Breast epithelium (tissue), 4 donors: ENCODE data around the gene CCDC85C. TPM values are rescaled to one million over a fixed set of nuclear protein-coding genes. Genes with fewer than 3 reads are reported as not detected.

Source experiments
- DNase-seq, 2 donors: peaks; one replicate each; pipeline ENCODE4 v3.0.0-alpha.2; 2019; ENCODE audit warnings: low spot score in 2 of 2
- H3K27ac ChIP-seq, 2 donors: fragments of 200-600 bp; sonication (generic) in 1 of 2; one replicate each; pipeline ENCODE4 v1.5.1; 2016 to 2019; ENCODE audit warnings: mild to moderate bottlenecking in 1 of 2
- H3K27me3 ChIP-seq, 2 donors: fragments of 200-600 bp; sonication (generic) in 1 of 2; one replicate each; pipeline versions ENCODE4 v1.5.1 to v1.6.0; 2017 to 2019; ENCODE audit warnings: control low read depth in 1 of 2, mild to moderate bottlenecking in 1 of 2
- H3K36me3 ChIP-seq: fragments of 200-600 bp; one replicate; pipeline ENCODE4 v1.5.1; 2019
- H3K4me1 ChIP-seq, 2 donors: fragments of 200-600 bp; sonication (generic); one replicate each; pipeline ENCODE4 v1.5.1; 2016 to 2019; ENCODE audit warnings: control low read depth in 1 of 2
- H3K4me3 ChIP-seq, 3 donors: fragments of 200-600 bp; sonication (generic); 1 replicate in 2 of 3; 2 replicates in 1 of 3; pipeline ENCODE4 v1.5.1; 2016 to 2019; ENCODE audit warnings: mild to moderate bottlenecking in 3 of 3, moderate library complexity in 2 of 3
- H3K9me3 ChIP-seq, 2 donors: fragments of 200-600 bp; sonication (generic) in 1 of 2; one replicate each; pipeline ENCODE4 v1.5.1; 2016 to 2019; ENCODE audit warnings: control low read depth in 1 of 2
- CTCF ChIP-seq, 3 donors: fragments of 450-650 bp; IDR thresholded peaks; one replicate each; pipeline ENCODE4 v1.5.1; 2016 to 2017; ENCODE audit warnings: antibody characterized with exemption in 3 of 3, mild to moderate bottlenecking in 3 of 3, moderate library complexity in 3 of 3
- POLR2A ChIP-seq: fragments of 450-650 bp; IDR thresholded peaks from one replicate; pipeline ENCODE4 v1.6.1; 2016; ENCODE audit warnings: antibody characterized with exemption, mild to moderate bottlenecking, moderate library complexity
- POLR2AphosphoS5 ChIP-seq, 3 donors: sonication (generic); formaldehyde crosslinking; IDR thresholded peaks; one replicate each; pipeline ENCODE4 v1.6.1; 2017; ENCODE audit warnings: antibody characterized with exemption in 3 of 3
- intact Hi-C: fragments of 100-400 bp; cut with DNase I; formaldehyde crosslinking; loops from one replicate; pipeline ENCODE4 v1.15.1; 2023; ENCODE audit warnings: low total_unique reads
- total RNA-seq, 3 donors: library from RNA; depleted of rRNA; stranded (reverse); fragments of >200 nt; gene quantifications; one replicate each; pipeline ENCODE4 v1.1.0, GENCODE V29; 2016

CCDC85C gene
- total RNA-seq, 3 donors from 2014 or later: 1.3 to 8.3 (median 4.3) TPM

- no peaks in the 10 kb centered on the region for H3K9me3 ChIP-seq
- H3K4me1 ChIP-seq: peaks cover 0 to 3% of the 10 kb centered on the region in 2 donors
- intact Hi-C loops: no loop called here
- no peak for DNase-seq
- no peak overlapping the region for H3K4me3 ChIP-seq
- no peaks in the 10 kb centered on the region for H3K27me3 ChIP-seq
- no peak overlapping the region for H3K27ac ChIP-seq
- TF ChIP-seq POLR2AphosphoS5 (IDR thresholded peaks at IDR 0.05): no peak
- TF ChIP-seq POLR2A: no peak
- no peak for TF ChIP-seq CTCF (IDR thresholded peaks at IDR 0.05)
- no peaks in the 10 kb centered on the region for H3K36me3 ChIP-seq
Observed at GRCh38 chr14:99509871-99510555, 94.0 kb downstream of the CCDC85C start.

- Histone ChIP-seq H3K27ac (peak overlapping the region in 1 of 2 donors; percentile 32), H3K9me3 (no peaks in the 10 kb centered on the region), H3K4me3 (no peak overlapping the region), H3K4me1 (peaks cover 0 to 3% of the 10 kb centered on the region in 2 donors), H3K36me3 (no peaks in the 10 kb centered on the region), H3K27me3 (no peaks in the 10 kb centered on the region)
- peak in 1 of 2 donors; percentile 50 for DNase-seq
- intact Hi-C loops: no loop called here
- TF ChIP-seq POLR2A (no peak), CTCF (IDR thresholded peaks at IDR 0.05) (no peak), POLR2AphosphoS5 (IDR thresholded peaks at IDR 0.05) (peak in 1 of 3 donors; percentile 15)
Observed at GRCh38 chr14:99508896-99509629, 94.9 kb downstream of the CCDC85C start.

- H3K4me3 ChIP-seq: no peak overlapping the region
- no peaks in the 10 kb centered on the region for H3K9me3 ChIP-seq
- peaks cover 0 to 3% of the 10 kb centered on the region in 2 donors for H3K4me1 ChIP-seq
- peaks cover 2% of the 10 kb centered on the region for H3K36me3 ChIP-seq
- intact Hi-C loops: no loop called here
- H3K27me3 ChIP-seq: no peaks in the 10 kb centered on the region
- DNase-seq: no peak
- H3K27ac ChIP-seq: peak overlapping the region; percentile 21
- TF ChIP-seq CTCF (IDR thresholded peaks at IDR 0.05) (no peak), POLR2AphosphoS5 (IDR thresholded peaks at IDR 0.05) (no peak), POLR2A (no peak)
Observed at GRCh38 chr14:99507860-99508640, 96.0 kb downstream of the CCDC85C start.

- Histone ChIP-seq H3K27ac (no peak overlapping the region), H3K4me3 (no peak overlapping the region), H3K9me3 (no peaks in the 10 kb centered on the region), H3K27me3 (no peaks in the 10 kb centered on the region), H3K4me1 (no peaks in the 10 kb centered on the region), H3K36me3 (peaks cover 7% of the 10 kb centered on the region)
- no peak for DNase-seq
- no peak for TF ChIP-seq CTCF (IDR thresholded peaks at IDR 0.05)
- TF ChIP-seq POLR2AphosphoS5 (IDR thresholded peaks at IDR 0.05): no peak
- no peak for TF ChIP-seq POLR2A
- intact Hi-C loops: no loop called here
Observed at GRCh38 chr14:99506276-99506675, 97.7 kb downstream of the CCDC85C start.
